ENCODE data around the gene PER1. TPM values are rescaled to one million over a fixed set of nuclear protein-coding genes. Genes with fewer than 3 reads are reported as not detected.
A peak's percentile ranks its signal among the peaks of the same experiment; 100 is the strongest.

PER1 gene
- total and polyA plus RNA-seq, 2 of the 13 experiments (the other 11 are each of a cell fraction or from before 2014, with no cell fraction given): 2.6 to 3.6 TPM

GRCh38 chr17:8189711-8190477, 37.7 kb upstream of the PER1 start, which contains the start of gene BORCS6 (continued):
- no peak; the same call in 1 of the 2 replicates for TF ChIP-seq NR0B2 (CRISPR knock-in tag; IDR thresholded peaks at IDR 0.05)
- peak; percentile 89; the same call in 1 of the 3 replicates for TF ChIP-seq MXI1 (IDR thresholded peaks at IDR 0.05; ENCODE audit: borderline replicate concordance, low read depth, low read length)
- no peak for TF ChIP-seq NR2F1 (CRISPR knock-in tag; IDR thresholded peaks at IDR 0.05)
- TF ChIP-seq PHF21A (CRISPR knock-in tag; IDR thresholded peaks at IDR 0.05): no peak; the same call in 1 of the 2 replicates
- TF ChIP-seq CC2D1A (CRISPR knock-in tag; IDR thresholded peaks at IDR 0.05): no peak
- no peak for TF ChIP-seq LCORL (IDR thresholded peaks at IDR 0.05)
- TF ChIP-seq LCORL (CRISPR knock-in tag; IDR thresholded peaks at IDR 0.05): peak; percentile 9; the same call in 1 of the 2 replicates
- 0 out of 2 replicates have a peak, but pooled peaks have one; percentile 29 for TF ChIP-seq ZNF441 (CRISPR knock-in tag; IDR thresholded peaks at IDR 0.05; ENCODE audit: borderline replicate concordance)
- peak; percentile 70; the same call in 1 of the 2 replicates for TF ChIP-seq SNAPC4 (CRISPR knock-in tag; IDR thresholded peaks at IDR 0.05)
- TF ChIP-seq ARNT2 (CRISPR knock-in tag; IDR thresholded peaks at IDR 0.05; ENCODE audit: low read depth): peak; percentile 48; the same call in 1 of the 2 replicates
- TF ChIP-seq RFX1 (IDR thresholded peaks at IDR 0.05): no peak
- peak; percentile 45 for TF ChIP-seq GABPA (IDR thresholded peaks at IDR 0.05; ENCODE audit: low read depth, low read length)
- TF ChIP-seq GABPA (CRISPR knock-in tag; IDR thresholded peaks at IDR 0.05; ENCODE audit: low read depth): peak; percentile 84
- no peak for TF ChIP-seq U2AF2 (IDR thresholded peaks at IDR 0.05; ENCODE audit: low read depth, low read length)
- TF ChIP-seq ZNF350 (CRISPR knock-in tag; IDR thresholded peaks at IDR 0.05; ENCODE audit: borderline replicate concordance, low read depth): no peak
- TF ChIP-seq ZNF510 (CRISPR knock-in tag; IDR thresholded peaks at IDR 0.05; ENCODE audit: low read depth): peak; percentile 53; the same call in 1 of the 2 replicates
- no peak for TF ChIP-seq ZNF431 (CRISPR knock-in tag; IDR thresholded peaks at IDR 0.05; ENCODE audit: borderline replicate concordance, low read depth)
- no peak for TF ChIP-seq ZNF557 (CRISPR knock-in tag; IDR thresholded peaks at IDR 0.05)
- TF ChIP-seq ZKSCAN8 (CRISPR knock-in tag; IDR thresholded peaks at IDR 0.05; ENCODE audit: borderline replicate concordance): no peak
- peak; percentile 69 for TF ChIP-seq POLR2G (IDR thresholded peaks at IDR 0.05; ENCODE audit: low read depth, low read length)
- TF ChIP-seq ZNF329 (CRISPR knock-in tag; IDR thresholded peaks at IDR 0.05; ENCODE audit: low read depth): no peak
- TF ChIP-seq ZBTB3 (CRISPR knock-in tag; IDR thresholded peaks at IDR 0.05; ENCODE audit: borderline replicate concordance, low read depth): no peak
- no peak for TF ChIP-seq ATM (IDR thresholded peaks at IDR 0.05; ENCODE audit: borderline replicate concordance)

All from HepG2 (cell line).